CD14-positive monocyte (primary cell): ENCODE measurements around the gene SMC3. TPM values are rescaled to one million over a fixed set of nuclear protein-coding genes. Genes with fewer than 3 reads are reported as not detected.

ENCODE experiments used
- DNase-seq, 3 donors: peaks; one replicate each; pipeline ENCODE4 v3.0.0-alpha.2; 2011 to 2022
- H2AFZ ChIP-seq: 2 replicates; pipeline ENCODE4 v1.6.0; 2012; ENCODE audit warnings: mild to moderate bottlenecking, low read depth, low read length, inconsistent platforms; ENCODE audit not compliant: insufficient read depth, poor library complexity, severe bottlenecking
- H3K27ac ChIP-seq, 2 donors: 1 replicate in 1 of 2; 2 replicates in 1 of 2; pipeline ENCODE4 v1.5.1; 2012 to 2013; ENCODE audit warnings: low read length in 2 of 2, control low read depth in 1 of 2, inconsistent platforms in 1 of 2, low read depth in 1 of 2, mild to moderate bottlenecking in 1 of 2
- H3K27me3 ChIP-seq, 2 donors: one replicate each; pipeline versions ENCODE4 v1.6.0 to v1.6.1; 2011 to 2013; ENCODE audit warnings: low read length in 2 of 2; ENCODE audit not compliant: control insufficient read depth in 2 of 2, insufficient read depth in 2 of 2
- H3K36me3 ChIP-seq, 2 donors: replicated peaks in 1 of 2; 1 replicate in 1 of 2; 2 replicates in 1 of 2; pipeline versions ENCODE4 v1.5.1 to v1.6.1; 2012 to 2013; ENCODE audit warnings: low read length in 2 of 2, control low read depth in 1 of 2, inconsistent platforms in 1 of 2, mild to moderate bottlenecking in 1 of 2; ENCODE audit not compliant: insufficient read depth in 2 of 2, control insufficient read depth in 1 of 2
- H3K4me1 ChIP-seq, 2 donors: 1 replicate in 1 of 2; 2 replicates in 1 of 2; pipeline versions ENCODE4 v1.5.1 to v1.6.1; 2012 to 2013; ENCODE audit warnings: low read length in 2 of 2, control low read depth in 1 of 2, inconsistent platforms in 1 of 2, mild to moderate bottlenecking in 1 of 2, moderate library complexity in 1 of 2; ENCODE audit not compliant: insufficient read depth in 2 of 2, control insufficient read depth in 1 of 2
- H3K4me2 ChIP-seq: replicated peaks from 2 replicates; pipeline ENCODE3; 2012; ENCODE audit warnings: low read length, moderate library complexity, mild to moderate bottlenecking; ENCODE audit not compliant: poor library complexity, severe bottlenecking; ENCODE audit errors: extremely low read depth
- H3K4me3 ChIP-seq, 3 experiments: fragments of 200-600 bp in 1 of 3; sonication (generic) in 1 of 3; replicated peaks in 1 of 3; 1 replicate in 2 of 3; 2 replicates in 1 of 3; pipeline ENCODE4 v1.5.1; 2011 to 2013; ENCODE audit warnings: low read length in 3 of 3, mild to moderate bottlenecking in 3 of 3, control low read depth in 2 of 3, low read depth in 2 of 3, inconsistent platforms in 1 of 3, moderate library complexity in 1 of 3
- H3K79me2 ChIP-seq: 2 replicates; pipeline ENCODE4 v1.6.0; 2012; ENCODE audit warnings: mild to moderate bottlenecking, control low read depth, inconsistent platforms, low read length, moderate library complexity; ENCODE audit not compliant: insufficient read depth
- H3K9ac ChIP-seq: 2 replicates; pipeline ENCODE4 v1.6.0; 2017; ENCODE audit warnings: low read length, mild to moderate bottlenecking; ENCODE audit not compliant: insufficient read depth, poor library complexity, severe bottlenecking
- H3K9me3 ChIP-seq, 2 donors: replicated peaks in 1 of 2; 1 replicate in 1 of 2; 2 replicates in 1 of 2; pipeline versions ENCODE4 v1.5.1 to v1.6.1; 2012 to 2013; ENCODE audit warnings: low read length in 2 of 2, control low read depth in 1 of 2; ENCODE audit not compliant: control insufficient read depth in 1 of 2, insufficient read depth in 1 of 2
- H4K20me1 ChIP-seq: 2 replicates; pipeline ENCODE4 v1.6.0; 2012; ENCODE audit warnings: mild to moderate bottlenecking, low read length, control low read depth, moderate library complexity; ENCODE audit not compliant: insufficient read depth
- H3K27ac Mint-ChIP-seq, 7 donors: one replicate each; pipeline ENCODE4 v1.8.0; 2020; ENCODE audit warnings: mild to moderate bottlenecking in 7 of 7, mixed read lengths in 7 of 7, moderate library complexity in 6 of 7, inconsistent platforms in 2 of 7
- H3K27me3 Mint-ChIP-seq, 3 donors: one replicate each; pipeline ENCODE4 v1.8.0; 2021 to 2022; ENCODE audit warnings: low read depth in 3 of 3, mild to moderate bottlenecking in 3 of 3, mixed read lengths in 3 of 3, moderate library complexity in 3 of 3, inconsistent platforms in 1 of 3
- H3K36me3 Mint-ChIP-seq, 2 donors: one replicate each; pipeline ENCODE4 v1.8.0; 2020; ENCODE audit warnings: mixed read lengths in 2 of 2, inconsistent platforms in 1 of 2, mild to moderate bottlenecking in 1 of 2
- H3K4me1 Mint-ChIP-seq: one replicate; pipeline ENCODE4 v1.8.0; 2020; ENCODE audit warnings: mild to moderate bottlenecking, mixed read lengths
- H3K4me3 Mint-ChIP-seq, 2 donors: one replicate each; pipeline ENCODE4 v1.8.0; 2020; ENCODE audit warnings: mild to moderate bottlenecking in 2 of 2, mixed read lengths in 2 of 2, moderate library complexity in 1 of 2
- H3K9me3 Mint-ChIP-seq, 7 donors: one replicate each; pipeline ENCODE4 v1.8.0; 2020 to 2022; ENCODE audit warnings: mixed read lengths in 7 of 7, mild to moderate bottlenecking in 6 of 7, moderate library complexity in 6 of 7, inconsistent platforms in 2 of 7
- WGBS: methylation state at CpG from one replicate; pipeline ENCODE4 v1.1.5; 2013; ENCODE audit warnings: missing lambda C conversion rate; ENCODE audit not compliant: insufficient coverage; 5-methylcytosine and 5-hydroxymethylcytosine counted together
- intact Hi-C, 2 donors: fragments of 100-400 bp; cut with micrococcal nuclease; formaldehyde crosslinking; loops; one replicate each; pipeline versions ENCODE4 v1.15.0 to v1.15.1; 2023
- polyA plus RNA-seq, 3 donors: library from polyadenylated mRNA; depleted of rRNA in 1 of 3; unstranded in 2 of 3; stranded (reverse) in 1 of 3; fragments of 300-500 nt in 2 of 3; fragments of >200 nt in 1 of 3; fragmentation: Illumina TruSeq in 2 of 3; gene quantifications; 1 replicate in 2 of 3; 2 replicates in 1 of 3; pipeline ENCODE4 v1.2.3, GENCODE V29; 2012 to 2021
- TF ChIP-seq, protein P1 (sequence below): fragments of 200-600 bp; IDR thresholded peaks from one replicate; pipeline ENCODE4 v1.8.0; 2022; ENCODE audit warnings: antibody characterized with exemption, mild to moderate bottlenecking

The SMC3 gene
- polyA plus RNA-seq, 3 donors: 5.0 to 33.9 (median 21.1) TPM

DNA sequence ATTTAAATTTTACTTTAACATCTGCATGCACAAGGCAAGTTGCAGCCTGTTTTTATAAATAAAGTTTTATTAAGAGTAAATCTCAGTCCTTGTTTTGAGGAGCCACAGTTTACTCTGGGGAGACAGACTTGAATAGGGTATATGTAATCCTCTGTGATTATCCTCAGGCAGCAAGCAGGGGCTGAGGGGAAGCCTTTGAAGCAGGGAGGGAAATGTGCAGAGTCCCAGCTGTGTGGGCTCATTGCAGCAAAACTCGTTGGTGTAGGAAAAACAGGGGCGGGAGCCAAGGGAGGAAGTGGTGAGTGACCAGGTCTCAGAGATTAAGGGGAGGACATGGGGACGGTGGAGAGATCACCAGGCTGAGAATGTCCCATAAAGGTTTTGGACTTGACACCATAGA lies 34.3 kb upstream of the SMC3 start:
- 0% methylated on average over 2 of the region's 3 CpGs for WGBS
- H3K27ac Mint-ChIP-seq: peak overlapping the region in 2 of 7 donors; percentile 13 to 53
- H3K4me1 Mint-ChIP-seq: peaks cover 31% of the 10 kb centered on the region
- H4K20me1 ChIP-seq: no peaks in the 10 kb centered on the region
- intact Hi-C loops: no loop called here
- H3K9me3 ChIP-seq: no peaks in the 10 kb centered on the region
- no peaks in the 10 kb centered on the region for H3K36me3 Mint-ChIP-seq
- H3K27ac ChIP-seq: no peak overlapping the region
- H3K27me3 Mint-ChIP-seq: peaks cover 19 to 32% (median 30%) of the 10 kb centered on the region in 3 donors
- H3K9ac ChIP-seq: no peak overlapping the region
- peaks cover 12 to 16% of the 10 kb centered on the region in 2 donors for H3K4me1 ChIP-seq
- TF ChIP-seq, protein P1, sequence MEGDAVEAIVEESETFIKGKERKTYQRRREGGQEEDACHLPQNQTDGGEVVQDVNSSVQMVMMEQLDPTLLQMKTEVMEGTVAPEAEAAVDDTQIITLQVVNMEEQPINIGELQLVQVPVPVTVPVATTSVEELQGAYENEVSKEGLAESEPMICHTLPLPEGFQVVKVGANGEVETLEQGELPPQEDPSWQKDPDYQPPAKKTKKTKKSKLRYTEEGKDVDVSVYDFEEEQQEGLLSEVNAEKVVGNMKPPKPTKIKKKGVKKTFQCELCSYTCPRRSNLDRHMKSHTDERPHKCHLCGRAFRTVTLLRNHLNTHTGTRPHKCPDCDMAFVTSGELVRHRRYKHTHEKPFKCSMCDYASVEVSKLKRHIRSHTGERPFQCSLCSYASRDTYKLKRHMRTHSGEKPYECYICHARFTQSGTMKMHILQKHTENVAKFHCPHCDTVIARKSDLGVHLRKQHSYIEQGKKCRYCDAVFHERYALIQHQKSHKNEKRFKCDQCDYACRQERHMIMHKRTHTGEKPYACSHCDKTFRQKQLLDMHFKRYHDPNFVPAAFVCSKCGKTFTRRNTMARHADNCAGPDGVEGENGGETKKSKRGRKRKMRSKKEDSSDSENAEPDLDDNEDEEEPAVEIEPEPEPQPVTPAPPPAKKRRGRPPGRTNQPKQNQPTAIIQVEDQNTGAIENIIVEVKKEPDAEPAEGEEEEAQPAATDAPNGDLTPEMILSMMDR: no peak
- no peaks in the 10 kb centered on the region for H3K9me3 Mint-ChIP-seq
- no peaks in the 10 kb centered on the region for H3K36me3 ChIP-seq
- DNase-seq: no peak
- H3K4me3 ChIP-seq: no peak overlapping the region
- H3K79me2 ChIP-seq: no peaks in the 10 kb centered on the region
- H3K27me3 ChIP-seq: peaks cover 0 to 7% of the 10 kb centered on the region in 2 donors
- H2AFZ ChIP-seq: no peak overlapping the region
- no peak overlapping the region for H3K4me2 ChIP-seq
- peak overlapping the region in 1 of 2 donors; percentile 33 for H3K4me3 Mint-ChIP-seq

DNA sequence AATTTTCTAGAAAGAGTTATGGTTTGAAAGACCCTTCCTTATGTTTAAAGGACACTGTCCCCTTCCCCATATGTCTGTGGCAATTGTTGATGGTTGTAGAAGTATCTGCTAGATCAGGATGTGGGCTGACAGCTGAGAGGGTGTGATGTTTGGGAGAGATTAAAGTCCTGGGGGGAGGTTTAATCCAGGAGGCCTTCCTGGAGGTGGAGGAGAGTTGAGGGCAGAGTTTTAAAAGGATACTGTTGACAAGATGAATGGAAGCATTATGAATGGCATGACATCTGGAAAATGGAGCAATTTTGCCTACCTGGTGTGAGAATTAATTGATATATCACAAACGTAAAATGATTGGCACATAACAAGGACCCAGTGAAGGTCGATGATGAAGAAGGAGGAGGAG lies 32.9 kb upstream of the SMC3 start:
- H3K36me3 Mint-ChIP-seq: no peaks in the 10 kb centered on the region
- no peak overlapping the region for H3K4me3 Mint-ChIP-seq
- 83% methylated on average over 2 of the region's 2 CpGs for WGBS
- Histone ChIP-seq H3K4me1 (peaks cover 12 to 16% of the 10 kb centered on the region in 2 donors), H3K9ac (no peak overlapping the region), H3K36me3 (no peaks in the 10 kb centered on the region), H3K4me2 (no peak overlapping the region), H3K79me2 (no peaks in the 10 kb centered on the region), H3K27ac (no peak overlapping the region), H3K9me3 (no peaks in the 10 kb centered on the region), H3K4me3 (no peak overlapping the region), H3K27me3 (peaks cover 0 to 7% of the 10 kb centered on the region in 2 donors), H2AFZ (no peak overlapping the region), H4K20me1 (no peaks in the 10 kb centered on the region)
- H3K27me3 Mint-ChIP-seq: peaks cover 23 to 32% (median 30%) of the 10 kb centered on the region in 3 donors
- peak overlapping the region in 2 of 7 donors; percentile 53 to 77 for H3K27ac Mint-ChIP-seq
- peaks cover 30% of the 10 kb centered on the region for H3K4me1 Mint-ChIP-seq
- H3K9me3 Mint-ChIP-seq: no peaks in the 10 kb centered on the region
- intact Hi-C loops: no loop called here
- TF ChIP-seq, protein P1: no peak
- DNase-seq: no peak
